ENCODE results near the gene SYNJ2. TPM values are rescaled to one million over a fixed set of nuclear protein-coding genes. Genes with fewer than 3 reads are reported as not detected.

The SYNJ2 gene
- total and polyA plus RNA-seq, 4 experiments from 2014 or later: 14.5 to 17.4 (median 15.9) TPM

GRCh38 chr6:157985378-157986155 is 3.9 kb downstream of the SYNJ2 start:
- Histone ChIP-seq H3K4me3 (ENCODE audit: low read length in 2 of 2) (no peak overlapping the region), H3K4me1 (ENCODE audit: insufficient read depth, low read length) (peaks cover 64% of the 10 kb centered on the region), H3K27me3 (ENCODE audit: insufficient read depth, low read length) (no peaks in the 10 kb centered on the region), H3K9me3 (ENCODE audit: control insufficient read depth in 1 of 2, low read length in 2 of 2) (no peaks in the 10 kb centered on the region), H3K36me3 (ENCODE audit: insufficient read depth, low read length) (no peaks in the 10 kb centered on the region), H3K27ac (ENCODE audit: low read depth, low read length) (no peak overlapping the region)
- intact Hi-C loops (cut with micrococcal nuclease): no loop called here
- no peak for DNase-seq
- Mint-ChIP-seq H3K27ac (peak overlapping the region in 3 of 7 donors; percentile 4 to 37 (median 8)), H3K36me3 (peaks cover 0 to 7% of the 10 kb centered on the region in 2 donors), H3K4me1 (peaks cover 33 to 63% (median 47%) of the 10 kb centered on the region in 4 donors), H3K4me3 (peak overlapping the region in 5 of 8 donors; percentile 64 to 94 (median 75)), H3K27me3 (no peaks in the 10 kb centered on the region), H3K9me3 (peaks cover 0 to 2% (median 0%) of the 10 kb centered on the region in 8 donors)
- ChIA-PET POLR2A (ENCODE audit: partially characterized antibody) (no interaction called here), CTCF (ENCODE audit: partially characterized antibody) (interaction anchor here (1.3 to 1.5 kb wide), 2 partner anchors 85 to 229 kb away, joined by 3 to 8 read pairs; no protein-coding TSS in a partner anchor)

DNA sequence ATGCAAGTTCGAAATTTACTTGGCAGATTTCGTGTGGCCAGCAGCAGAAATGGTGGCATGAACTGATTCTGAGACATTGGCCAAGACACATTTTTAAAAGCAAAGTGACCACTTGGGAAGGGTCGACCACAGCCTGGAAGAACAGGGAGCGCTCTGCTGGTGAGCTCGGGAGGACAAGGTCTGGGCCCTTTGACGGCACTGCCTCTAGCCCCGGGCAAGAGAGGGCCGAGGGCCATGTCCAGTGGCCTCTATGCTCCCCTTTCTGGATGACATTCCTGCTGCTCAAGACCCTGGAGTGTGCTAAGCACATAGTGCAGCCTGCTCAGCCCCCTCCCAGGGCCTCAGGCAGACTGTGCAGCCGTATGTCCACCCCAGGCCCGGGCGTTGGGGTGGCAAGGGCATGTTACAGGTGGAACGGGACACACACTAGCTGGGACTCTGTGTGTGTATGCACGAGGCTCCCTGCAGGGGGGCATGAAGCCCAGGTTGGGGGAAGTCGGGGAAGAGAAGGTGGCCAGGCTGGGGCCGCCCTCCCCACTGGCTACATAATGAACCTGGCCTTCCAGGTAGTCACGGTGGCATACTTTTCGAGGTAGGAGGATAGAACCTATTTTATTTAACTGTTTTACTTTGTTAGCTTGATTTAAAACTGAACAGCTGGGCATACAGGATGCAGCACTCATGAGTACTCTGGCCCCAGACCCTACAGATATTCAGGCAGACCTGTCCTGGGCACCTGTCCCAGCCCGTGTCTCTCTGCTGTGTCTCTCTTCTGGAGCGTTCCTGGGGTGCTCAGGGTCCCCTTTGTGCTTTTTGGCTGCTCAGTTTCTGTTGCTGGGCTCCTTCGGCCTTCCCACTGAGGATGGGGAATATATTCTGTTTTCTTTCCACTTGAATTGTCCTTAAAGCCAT is 6.4 kb downstream of the SYNJ2 start:
- H3K9me3 Mint-ChIP-seq: no peaks in the 10 kb centered on the region
- Histone ChIP-seq H3K27ac (ENCODE audit: low read depth, low read length) (no peak overlapping the region), H3K4me1 (ENCODE audit: insufficient read depth, low read length) (peaks cover 60% of the 10 kb centered on the region), H3K4me3 (ENCODE audit: low read length in 2 of 2) (no peak overlapping the region), H3K9me3 (ENCODE audit: control insufficient read depth in 1 of 2, low read length in 2 of 2) (no peaks in the 10 kb centered on the region), H3K36me3 (ENCODE audit: insufficient read depth, low read length) (no peaks in the 10 kb centered on the region), H3K27me3 (ENCODE audit: insufficient read depth, low read length) (no peaks in the 10 kb centered on the region)
- peaks cover 37 to 64% (median 51%) of the 10 kb centered on the region in 4 donors for H3K4me1 Mint-ChIP-seq
- peak overlapping the region in 1 of 7 donors; percentile 12 for H3K27ac Mint-ChIP-seq
- H3K4me3 Mint-ChIP-seq: no peak overlapping the region
- POLR2A ChIA-PET (ENCODE audit: partially characterized antibody): no interaction called here
- peaks cover 0 to 3% of the 10 kb centered on the region in 2 donors for H3K36me3 Mint-ChIP-seq
- no peak for DNase-seq
- H3K27me3 Mint-ChIP-seq: no peaks in the 10 kb centered on the region
- intact Hi-C loops (cut with micrococcal nuclease): no loop called here
- CTCF ChIA-PET (ENCODE audit: partially characterized antibody): interaction anchor here (1.3 kb wide), 1 partner anchor 84 kb away, joined by 3 read pairs; no protein-coding TSS in a partner anchor

GRCh38 chr6:157988700-157989063 is 7.0 kb downstream of the SYNJ2 start:
- Mint-ChIP-seq H3K36me3 (peaks cover 0 to 3% of the 10 kb centered on the region in 2 donors), H3K4me1 (peaks cover 35 to 64% (median 50%) of the 10 kb centered on the region in 4 donors), H3K9me3 (no peaks in the 10 kb centered on the region), H3K27me3 (no peaks in the 10 kb centered on the region), H3K27ac (peak overlapping the region in 1 of 7 donors; percentile 12), H3K4me3 (no peak overlapping the region)
- intact Hi-C loops (cut with micrococcal nuclease): no loop called here
- H3K36me3 ChIP-seq (ENCODE audit: insufficient read depth, low read length): no peaks in the 10 kb centered on the region
- no peak for DNase-seq
- ChIA-PET POLR2A (ENCODE audit: partially characterized antibody) (no interaction called here), CTCF (ENCODE audit: partially characterized antibody) (interaction anchor here (1.3 kb wide), 1 partner anchor 84 kb away, joined by 3 read pairs; no protein-coding TSS in a partner anchor)
- no peak overlapping the region for H3K27ac ChIP-seq (ENCODE audit: low read depth, low read length)
- H3K4me1 ChIP-seq (ENCODE audit: insufficient read depth, low read length): peaks cover 54% of the 10 kb centered on the region
- no peaks in the 10 kb centered on the region for H3K27me3 ChIP-seq (ENCODE audit: insufficient read depth, low read length)
- no peak overlapping the region for H3K4me3 ChIP-seq (ENCODE audit: low read length in 2 of 2)
- H3K9me3 ChIP-seq (ENCODE audit: control insufficient read depth in 1 of 2, low read length in 2 of 2): no peaks in the 10 kb centered on the region

DNA sequence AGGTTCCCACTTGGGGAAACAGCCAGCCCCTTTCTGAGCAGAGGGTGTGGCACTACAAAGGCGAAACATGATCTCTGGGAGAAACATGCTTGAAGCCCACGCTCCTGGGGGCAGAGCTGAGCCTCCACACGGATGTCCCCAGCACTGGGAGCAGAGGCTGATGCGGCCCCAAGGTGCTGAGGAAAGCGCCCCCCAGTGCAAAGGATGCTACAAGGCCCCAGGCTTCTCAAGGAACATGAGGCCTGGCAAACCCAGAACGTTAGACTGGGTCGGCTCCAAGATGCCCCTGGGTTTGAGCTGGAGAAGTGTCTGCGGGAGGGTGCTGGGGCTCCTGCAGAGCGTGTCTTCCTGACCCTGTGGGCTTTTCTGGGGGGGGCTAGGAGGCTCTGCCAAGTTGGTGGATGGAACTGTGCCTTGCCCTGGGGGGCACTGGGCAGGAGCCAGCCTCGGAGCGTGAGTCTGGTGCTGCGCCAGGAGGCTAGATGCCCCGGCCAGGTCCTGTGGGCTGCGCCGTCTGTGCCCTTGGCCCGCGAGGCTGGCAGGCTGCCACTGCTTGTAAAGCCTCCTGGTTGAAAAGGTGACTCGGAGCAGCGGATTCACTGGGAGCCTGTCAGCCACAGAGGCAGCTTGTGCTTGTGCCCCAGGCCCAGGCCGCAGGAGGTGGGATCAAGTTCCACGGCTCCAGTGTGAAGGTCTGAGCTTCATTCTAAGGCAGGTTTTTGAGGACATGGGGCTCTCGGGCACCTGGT is 8.1 kb downstream of the SYNJ2 start:
- POLR2A ChIA-PET (ENCODE audit: partially characterized antibody): interaction anchor here (0.7 to 1.5 kb wide), 2 partner anchors 32 to 36 kb away, joined by 3 to 7 read pairs; no protein-coding TSS in a partner anchor
- H3K36me3 Mint-ChIP-seq: peaks cover 0 to 3% of the 10 kb centered on the region in 2 donors
- Histone ChIP-seq H3K27ac (ENCODE audit: low read depth, low read length) (peak overlapping the region; percentile 15), H3K4me3 (ENCODE audit: low read length in 2 of 2) (no peak overlapping the region), H3K4me1 (ENCODE audit: insufficient read depth, low read length) (peaks cover 51% of the 10 kb centered on the region), H3K36me3 (ENCODE audit: insufficient read depth, low read length) (no peaks in the 10 kb centered on the region), H3K27me3 (ENCODE audit: insufficient read depth, low read length) (no peaks in the 10 kb centered on the region), H3K9me3 (ENCODE audit: control insufficient read depth in 1 of 2, low read length in 2 of 2) (no peaks in the 10 kb centered on the region)
- H3K27ac Mint-ChIP-seq: peak overlapping the region; percentile 77 to 90 (median 89)
- no peaks in the 10 kb centered on the region for H3K27me3 Mint-ChIP-seq
- intact Hi-C loops (cut with micrococcal nuclease): no loop called here
- peaks cover 30 to 58% (median 49%) of the 10 kb centered on the region in 4 donors for H3K4me1 Mint-ChIP-seq
- DNase-seq: no peak
- peak overlapping the region in 6 of 8 donors; percentile 73 to 88 (median 76) for H3K4me3 Mint-ChIP-seq
- CTCF ChIA-PET (ENCODE audit: partially characterized antibody): interaction anchor here (1.2 kb wide), 1 partner anchor 36 kb away, joined by 5 read pairs; no protein-coding TSS in a partner anchor
- no peaks in the 10 kb centered on the region for H3K9me3 Mint-ChIP-seq

GRCh38 chr6:157990321-157991066 is 8.8 kb downstream of the SYNJ2 start:
- Mint-ChIP-seq H3K9me3 (no peaks in the 10 kb centered on the region), H3K4me1 (peaks cover 25 to 57% (median 46%) of the 10 kb centered on the region in 4 donors), H3K27me3 (no peaks in the 10 kb centered on the region), H3K4me3 (peak overlapping the region; percentile 52 to 88 (median 76)), H3K36me3 (peaks cover 0 to 3% of the 10 kb centered on the region in 2 donors), H3K27ac (peak overlapping the region; percentile 75 to 90 (median 89))
- ChIA-PET POLR2A (ENCODE audit: partially characterized antibody) (interaction anchor here (0.7 to 1.5 kb wide), 3 partner anchors 8 to 36 kb away, joined by 3 to 7 read pairs (median 5); partner anchors contain the start of gene SYNJ2), CTCF (ENCODE audit: partially characterized antibody) (interaction anchor here (0.9 to 1.2 kb wide), 2 partner anchors 36 kb away, joined by 3 to 5 read pairs; no protein-coding TSS in a partner anchor)
- peak overlapping the region; percentile 15 for H3K27ac ChIP-seq (ENCODE audit: low read depth, low read length)
- DNase-seq: peak in 3 of 5 donors; percentile 10 to 33 (median 29)
- intact Hi-C loops (cut with micrococcal nuclease): no loop called here
- H3K4me1 ChIP-seq (ENCODE audit: insufficient read depth, low read length): peaks cover 45% of the 10 kb centered on the region
- no peaks in the 10 kb centered on the region for H3K9me3 ChIP-seq (ENCODE audit: control insufficient read depth in 1 of 2, low read length in 2 of 2)
- H3K27me3 ChIP-seq (ENCODE audit: insufficient read depth, low read length): no peaks in the 10 kb centered on the region
- no peak overlapping the region for H3K4me3 ChIP-seq (ENCODE audit: low read length in 2 of 2)
- no peaks in the 10 kb centered on the region for H3K36me3 ChIP-seq (ENCODE audit: insufficient read depth, low read length)

GRCh38 chr6:157991067-157991432 is 9.4 kb downstream of the SYNJ2 start:
- ChIA-PET POLR2A (ENCODE audit: partially characterized antibody) (interaction anchor here (0.9 to 1.5 kb wide), 3 partner anchors 9 to 35 kb away, joined by 3 to 7 read pairs (median 5); partner anchors contain the start of gene SYNJ2), CTCF (ENCODE audit: partially characterized antibody) (interaction anchor here (0.8 to 0.9 kb wide), 2 partner anchors 13 to 35 kb away, joined by 3 read pairs; no protein-coding TSS in a partner anchor)
- Mint-ChIP-seq H3K4me1 (peaks cover 25 to 61% (median 49%) of the 10 kb centered on the region in 4 donors), H3K27ac (peak overlapping the region in 3 of 7 donors; percentile 46 to 90 (median 77)), H3K36me3 (peaks cover 0 to 4% of the 10 kb centered on the region in 2 donors), H3K27me3 (no peaks in the 10 kb centered on the region), H3K4me3 (peak overlapping the region in 3 of 8 donors; percentile 41 to 88 (median 73)), H3K9me3 (no peaks in the 10 kb centered on the region)
- Histone ChIP-seq H3K27me3 (ENCODE audit: insufficient read depth, low read length) (no peaks in the 10 kb centered on the region), H3K9me3 (ENCODE audit: control insufficient read depth in 1 of 2, low read length in 2 of 2) (no peaks in the 10 kb centered on the region), H3K27ac (ENCODE audit: low read depth, low read length) (peak overlapping the region; percentile 15), H3K4me1 (ENCODE audit: insufficient read depth, low read length) (peaks cover 42% of the 10 kb centered on the region), H3K36me3 (ENCODE audit: insufficient read depth, low read length) (no peaks in the 10 kb centered on the region), H3K4me3 (ENCODE audit: low read length in 2 of 2) (no peak overlapping the region)
- intact Hi-C loops (cut with micrococcal nuclease): no loop called here
- no peak for DNase-seq
